H9 (cell line): ENCODE measurements around the gene SOX3. TPM values are rescaled to one million over a fixed set of nuclear protein-coding genes. Genes with fewer than 3 reads are reported as not detected.

ENCODE experiments used
- DNase-seq: peaks from one replicate; pipeline ENCODE4 v3.0.0-alpha.2; 2017
- H2AFZ ChIP-seq: one replicate; pipeline ENCODE4 v1.6.1; 2013; ENCODE audit warnings: mild to moderate bottlenecking, low read length, control low read depth, moderate library complexity
- H2AK5ac ChIP-seq: 2 replicates; pipeline ENCODE4 v1.6.1; 2013; ENCODE audit warnings: low read length, control low read depth, mixed read lengths; ENCODE audit not compliant: insufficient read length
- H2BK120ac ChIP-seq: one replicate; pipeline ENCODE4 v1.6.1; 2013; ENCODE audit warnings: low read depth, mild to moderate bottlenecking, low read length, control low read depth, inconsistent platforms; ENCODE audit not compliant: poor library complexity, severe bottlenecking
- H2BK12ac ChIP-seq: 2 replicates; pipeline ENCODE4 v1.6.1; 2013; ENCODE audit warnings: low read length, control low read depth, mixed read lengths, low read depth; ENCODE audit not compliant: insufficient read length
- H2BK15ac ChIP-seq: 2 replicates; pipeline ENCODE4 v1.6.1; 2013; ENCODE audit warnings: low read depth, low read length, control low read depth
- H2BK20ac ChIP-seq: one replicate; pipeline ENCODE4 v1.6.1; 2013; ENCODE audit warnings: low read depth, mild to moderate bottlenecking, low read length, control low read depth, inconsistent platforms; ENCODE audit not compliant: poor library complexity, severe bottlenecking
- H2BK5ac ChIP-seq: 2 replicates; pipeline ENCODE4 v1.6.1; 2013; ENCODE audit warnings: low read length, control low read depth, mixed read lengths; ENCODE audit not compliant: insufficient read length
- H3K14ac ChIP-seq: 2 replicates; pipeline ENCODE4 v1.6.1; 2013; ENCODE audit warnings: low read length, control low read depth; ENCODE audit not compliant: insufficient read depth
- H3K18ac ChIP-seq: 2 replicates; pipeline ENCODE4 v1.6.1; 2013; ENCODE audit warnings: low read depth, mild to moderate bottlenecking, mixed read lengths, low read length, control low read depth; ENCODE audit not compliant: insufficient read length
- H3K23ac ChIP-seq: 2 replicates; pipeline ENCODE4 v1.6.1; 2013; ENCODE audit warnings: low read length, control low read depth, mixed read lengths, low read depth; ENCODE audit not compliant: insufficient read length
- H3K23me2 ChIP-seq: 2 replicates; pipeline ENCODE4 v1.6.1; 2013; ENCODE audit warnings: low read depth, mild to moderate bottlenecking, mixed read lengths, low read length, control low read depth; ENCODE audit not compliant: insufficient read length, poor library complexity, severe bottlenecking
- H3K27ac ChIP-seq: 2 replicates; pipeline ENCODE4 v1.5.1; 2013; ENCODE audit warnings: low read length, control low read depth, mixed read lengths, low read depth; ENCODE audit not compliant: insufficient read length
- H3K27me3 ChIP-seq: 2 replicates; pipeline ENCODE4 v1.6.1; 2013; ENCODE audit warnings: low read length, control low read depth, inconsistent platforms; ENCODE audit not compliant: insufficient read depth
- H3K4ac ChIP-seq: 2 replicates; pipeline ENCODE4 v1.6.1; 2013; ENCODE audit warnings: low read depth, mild to moderate bottlenecking, control low read depth, inconsistent platforms, low read length, moderate library complexity
- H3K4me1 ChIP-seq: 2 replicates; pipeline ENCODE4 v1.6.1; 2013; ENCODE audit warnings: low read length, control low read depth, inconsistent platforms; ENCODE audit not compliant: insufficient read depth
- H3K4me2 ChIP-seq: 2 replicates; pipeline ENCODE4 v1.6.1; 2013; ENCODE audit warnings: low read length, control low read depth, mixed read lengths; ENCODE audit not compliant: insufficient read length, insufficient read depth
- H3K56ac ChIP-seq: 2 replicates; pipeline ENCODE4 v1.6.1; 2013; ENCODE audit warnings: low read depth, mild to moderate bottlenecking, mixed read lengths, low read length, control low read depth; ENCODE audit not compliant: insufficient read length
- H3K79me1 ChIP-seq: 2 replicates; pipeline ENCODE4 v1.6.1; 2013; ENCODE audit warnings: low read depth, mild to moderate bottlenecking, moderate library complexity, low read length, control low read depth, inconsistent platforms; ENCODE audit not compliant: insufficient read depth, poor library complexity, severe bottlenecking
- H3K79me2 ChIP-seq: 2 replicates; pipeline ENCODE4 v1.6.1; 2013; ENCODE audit warnings: low read length, control low read depth, inconsistent platforms; ENCODE audit not compliant: insufficient read depth
- H3K9ac ChIP-seq: 2 replicates; pipeline ENCODE4 v1.6.1; 2013; ENCODE audit warnings: low read length, control low read depth, mixed read lengths; ENCODE audit not compliant: insufficient read length; ENCODE audit errors: extremely low read depth
- H3K9me3 ChIP-seq: one replicate; pipeline ENCODE4 v1.6.1; 2013; ENCODE audit warnings: low read depth, low read length, inconsistent platforms; ENCODE audit not compliant: control insufficient read depth
- H3T11ph ChIP-seq: one replicate; pipeline ENCODE4 v1.6.1; 2013; ENCODE audit warnings: mild to moderate bottlenecking, low read length, control low read depth, inconsistent platforms
- H4K20me1 ChIP-seq: one replicate; pipeline ENCODE4 v1.6.1; 2013; ENCODE audit not compliant: control insufficient read depth, insufficient read length, insufficient read depth
- H4K5ac ChIP-seq: 2 replicates; pipeline ENCODE4 v1.6.1; 2013; ENCODE audit warnings: low read depth, mild to moderate bottlenecking, mixed read lengths, low read length, control low read depth; ENCODE audit not compliant: insufficient read length
- H4K8ac ChIP-seq: replicated peaks from 2 replicates; pipeline ENCODE4 v1.6.1; 2013; ENCODE audit warnings: low read length, control low read depth, mixed read lengths, low read depth; ENCODE audit not compliant: insufficient read length
- H4K91ac ChIP-seq: 2 replicates; pipeline ENCODE4 v1.6.1; 2013; ENCODE audit warnings: low read depth, mild to moderate bottlenecking, moderate library complexity, mixed read lengths, low read length, control low read depth; ENCODE audit not compliant: insufficient read length
- H3K27ac Mint-ChIP-seq, 3 experiments: 2 replicates in 2 of 3; 3 replicates in 1 of 3; pipeline ENCODE4 v1.8.0; 2020 to 2021; ENCODE audit warnings: mixed read lengths in 3 of 3, mild to moderate bottlenecking in 1 of 3, moderate library complexity in 1 of 3
- H3K27me3 Mint-ChIP-seq: 2 replicates; pipeline ENCODE4 v1.8.0; 2021; ENCODE audit warnings: low read depth, mild to moderate bottlenecking, moderate library complexity, mixed read lengths
- H3K36me3 Mint-ChIP-seq, 3 experiments: 2 replicates in 2 of 3; 3 replicates in 1 of 3; pipeline ENCODE4 v1.8.0; 2020 to 2021; ENCODE audit warnings: low read depth in 3 of 3, mixed read lengths in 3 of 3; ENCODE audit not compliant: insufficient read depth in 1 of 3
- H3K4me1 Mint-ChIP-seq, 2 experiments: 2 replicates each; pipeline ENCODE4 v1.8.0; 2020; ENCODE audit warnings: mixed read lengths in 2 of 2
- H3K4me3 Mint-ChIP-seq, 2 experiments: 2 replicates in 1 of 2; 3 replicates in 1 of 2; pipeline ENCODE4 v1.8.0; 2020 to 2021; ENCODE audit warnings: mild to moderate bottlenecking in 2 of 2, mixed read lengths in 2 of 2, moderate library complexity in 1 of 2
- H3K9me3 Mint-ChIP-seq, 2 experiments: 2 replicates in 1 of 2; 3 replicates in 1 of 2; pipeline ENCODE4 v1.8.0; 2020; ENCODE audit warnings: mild to moderate bottlenecking in 2 of 2, mixed read lengths in 2 of 2, moderate library complexity in 1 of 2
- total RNA-seq: library from RNA; stranded (reverse); gene quantifications from 2 replicates; pipeline ENCODE4 v1.2.1, GENCODE V29; 2021
- TF ChIP-seq, protein P1 (sequence below): fragments of 200-600 bp; sonication (generic); conservative IDR thresholded peaks from 3 replicates; pipeline ENCODE4 v1.8.0; 2021; ENCODE audit warnings: antibody characterized with exemption, mild to moderate bottlenecking

The SOX3 gene
- total RNA-seq, 1 experiment from 2014 or later: 7.7 TPM

DNA sequence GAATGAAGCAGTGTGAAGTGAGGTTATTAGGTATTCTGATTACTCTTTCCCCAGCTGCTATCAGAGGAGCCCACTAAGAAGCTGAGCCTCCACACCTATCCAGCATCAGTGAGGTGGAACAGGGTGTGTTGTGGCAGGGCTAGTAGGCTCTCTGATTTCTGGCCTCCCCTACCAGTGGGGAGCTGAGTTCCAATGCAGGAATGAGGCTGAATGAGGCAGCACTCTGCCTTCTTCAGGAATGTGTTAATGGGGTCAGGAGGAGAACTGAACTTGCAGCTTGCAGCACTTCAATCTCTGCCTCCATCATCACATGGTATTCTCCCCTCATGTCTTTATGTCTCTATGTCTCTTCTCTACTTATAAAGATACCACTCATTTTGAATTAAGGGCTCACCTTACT, 26.9 kb downstream of the SOX3 start:
- Mint-ChIP-seq H3K9me3 (peaks cover 32 to 40% of the 10 kb centered on the region in 2 experiments), H3K36me3 (peaks cover 19 to 28% (median 26%) of the 10 kb centered on the region in 3 experiments), H3K4me1 (peaks cover 8 to 11% of the 10 kb centered on the region in 2 experiments), H3K4me3 (no peak overlapping the region), H3K27ac (peak overlapping the region in 2 of 3 experiments; percentile 43 to 60; a peak in 2 of 7 replicates), H3K27me3 (peaks cover 2% of the 10 kb centered on the region; the same call in 1 of the 2 replicates)
- H2BK15ac ChIP-seq: no peak overlapping the region
- TF ChIP-seq, protein P1, sequence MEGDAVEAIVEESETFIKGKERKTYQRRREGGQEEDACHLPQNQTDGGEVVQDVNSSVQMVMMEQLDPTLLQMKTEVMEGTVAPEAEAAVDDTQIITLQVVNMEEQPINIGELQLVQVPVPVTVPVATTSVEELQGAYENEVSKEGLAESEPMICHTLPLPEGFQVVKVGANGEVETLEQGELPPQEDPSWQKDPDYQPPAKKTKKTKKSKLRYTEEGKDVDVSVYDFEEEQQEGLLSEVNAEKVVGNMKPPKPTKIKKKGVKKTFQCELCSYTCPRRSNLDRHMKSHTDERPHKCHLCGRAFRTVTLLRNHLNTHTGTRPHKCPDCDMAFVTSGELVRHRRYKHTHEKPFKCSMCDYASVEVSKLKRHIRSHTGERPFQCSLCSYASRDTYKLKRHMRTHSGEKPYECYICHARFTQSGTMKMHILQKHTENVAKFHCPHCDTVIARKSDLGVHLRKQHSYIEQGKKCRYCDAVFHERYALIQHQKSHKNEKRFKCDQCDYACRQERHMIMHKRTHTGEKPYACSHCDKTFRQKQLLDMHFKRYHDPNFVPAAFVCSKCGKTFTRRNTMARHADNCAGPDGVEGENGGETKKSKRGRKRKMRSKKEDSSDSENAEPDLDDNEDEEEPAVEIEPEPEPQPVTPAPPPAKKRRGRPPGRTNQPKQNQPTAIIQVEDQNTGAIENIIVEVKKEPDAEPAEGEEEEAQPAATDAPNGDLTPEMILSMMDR: no peak
- H2BK5ac ChIP-seq: no peak overlapping the region
- H2BK20ac ChIP-seq: no peak overlapping the region
- H4K20me1 ChIP-seq: no peaks in the 10 kb centered on the region
- H4K8ac ChIP-seq: no peak overlapping the region
- H3K9me3 ChIP-seq: peaks cover 21% of the 10 kb centered on the region
- H2BK120ac ChIP-seq: no peak overlapping the region
- no peak overlapping the region for H4K91ac ChIP-seq
- H3K4ac ChIP-seq: no peak overlapping the region
- no peaks in the 10 kb centered on the region for H3K79me2 ChIP-seq
- DNase-seq: peak; percentile 62
- H3K23me2 ChIP-seq: no peaks in the 10 kb centered on the region
- H3K27ac ChIP-seq: no peak overlapping the region
- peak overlapping the region; percentile 36 for H2AFZ ChIP-seq
- H3T11ph ChIP-seq: no peak overlapping the region
- H3K27me3 ChIP-seq: no peaks in the 10 kb centered on the region
- H3K9ac ChIP-seq: no peak overlapping the region
- peak overlapping the region; percentile 79 for H3K18ac ChIP-seq
- no peak overlapping the region for H2BK12ac ChIP-seq
- H3K79me1 ChIP-seq: no peaks in the 10 kb centered on the region
- 0 out of 2 replicates have a peak overlapping the region, but pooled peaks have one; percentile 17 for H3K14ac ChIP-seq
- no peak overlapping the region for H3K56ac ChIP-seq
- no peaks in the 10 kb centered on the region for H3K4me1 ChIP-seq
- H3K23ac ChIP-seq: no peak overlapping the region
- H4K5ac ChIP-seq: no peak overlapping the region
- H2AK5ac ChIP-seq: no peak overlapping the region
- peak overlapping the region; percentile 36 for H3K4me2 ChIP-seq
